Measurements from ENCODE around the gene RBM20. TPM values are rescaled to one million over a fixed set of nuclear protein-coding genes. Genes with fewer than 3 reads are reported as not detected.

The RBM20 gene
- total RNA-seq, 1 experiment from 2014 or later: 0.17 TPM

GRCh38 chr10:110861930-110862649, 218.0 kb downstream of the RBM20 start:
- Histone ChIP-seq H2AFZ (ENCODE audit: low read length) (no peak overlapping the region), H2BK15ac (ENCODE audit: low read depth, low read length) (no peak overlapping the region), H3K23me2 (ENCODE audit: insufficient read length, low read depth, low read length, poor library complexity, severe bottlenecking) (no peaks in the 10 kb centered on the region), H3K79me1 (ENCODE audit: insufficient read depth, low read depth, low read length, poor library complexity, severe bottlenecking) (no peaks in the 10 kb centered on the region), H4K91ac (ENCODE audit: insufficient read length, low read depth, low read length) (no peak overlapping the region), H4K20me1 (ENCODE audit: control insufficient read depth, insufficient read depth, insufficient read length) (no peaks in the 10 kb centered on the region), H3K9ac (ENCODE audit: extremely low read depth, insufficient read length, low read length) (no peak overlapping the region), H4K5ac (ENCODE audit: insufficient read length, low read depth, low read length) (no peak overlapping the region), H3K56ac (ENCODE audit: insufficient read length, low read depth, low read length) (no peak overlapping the region), H3K4ac (ENCODE audit: low read depth, low read length) (no peak overlapping the region), H3K4me2 (ENCODE audit: insufficient read depth, insufficient read length, low read length) (no peak overlapping the region), H3K9me3 (ENCODE audit: control insufficient read depth, low read depth, low read length) (no peaks in the 10 kb centered on the region), H2BK5ac (ENCODE audit: insufficient read length, low read length) (no peak overlapping the region), H2BK12ac (ENCODE audit: insufficient read length, low read depth, low read length) (no peak overlapping the region), H2BK120ac (ENCODE audit: low read depth, low read length, poor library complexity, severe bottlenecking) (no peak overlapping the region), H3K4me1 (ENCODE audit: insufficient read depth, low read length) (no peaks in the 10 kb centered on the region), H3K27ac (ENCODE audit: insufficient read length, low read depth, low read length) (no peak overlapping the region), H3K27me3 (ENCODE audit: insufficient read depth, low read length) (no peaks in the 10 kb centered on the region), H2AK5ac (ENCODE audit: insufficient read length, low read length) (no peak overlapping the region), H3K79me2 (ENCODE audit: insufficient read depth, low read length) (no peaks in the 10 kb centered on the region), H3K23ac (ENCODE audit: insufficient read length, low read depth, low read length) (no peak overlapping the region), H3K14ac (ENCODE audit: insufficient read depth, low read length) (no peak overlapping the region), H3T11ph (ENCODE audit: low read length) (no peak overlapping the region), H3K18ac (ENCODE audit: insufficient read length, low read depth, low read length) (no peak overlapping the region), H4K8ac (replicated peaks; ENCODE audit: insufficient read length, low read depth, low read length) (no peak overlapping the region), H2BK20ac (ENCODE audit: low read depth, low read length, poor library complexity, severe bottlenecking) (no peak overlapping the region)
- peaks cover 4 to 22% of the 10 kb centered on the region in 2 experiments for H3K4me1 Mint-ChIP-seq
- WGBS (ENCODE audit: extremely low coverage, insufficient read length, low lambda C conversion rate): no CpG with 5 or more reads among the region's 6 CpGs
- H3K36me3 Mint-ChIP-seq (ENCODE audit: insufficient read depth in 1 of 3, low read depth in 3 of 3): no peaks in the 10 kb centered on the region
- H3K27me3 Mint-ChIP-seq (ENCODE audit: low read depth): 0 out of 2 replicates have a peak, but pooled peaks cover 2% of the 10 kb centered on the region
- no peaks in the 10 kb centered on the region for H3K9me3 Mint-ChIP-seq
- no peak for DNase-seq
- no peak overlapping the region for H3K27ac Mint-ChIP-seq
- no peak for TF ChIP-seq CTCF (conservative IDR thresholded peaks at IDR 0.05)
- H3K4me3 Mint-ChIP-seq: no peak overlapping the region
